ENCODE measurements around the gene KNCN.

Gene KNCN

GRCh38 chr1:46549697-46550681, 1.5 kb downstream of the KNCN start:
- DNase-seq (ENCODE audit: low read depth, low spot score), result no peak

GRCh38 chr1:46547481-46548383, 3.7 kb downstream of the KNCN start:
- POLR2A ChIA-PET, result no interaction called here
- peak; percentile 32 for TF ChIP-seq CTCF (IDR thresholded peaks at IDR 0.05; ENCODE audit: insufficient read depth, low read length, missing control alignments)
- CTCF ChIA-PET, result interaction anchor here (0.7 to 7.6 kb wide), 34 partner anchors 9 to 177 kb away, joined by 3 to 70 read pairs (median 4); a partner anchor contains a TSS
- DNase-seq (ENCODE audit: low read depth, low spot score), result no peak
- H3K4me3 ChIP-seq (ENCODE audit: low read depth, low read length), result no peak overlapping the region

More at GRCh38 chr1:46549697-46550681, 1.5 kb downstream of the KNCN start:
- TF ChIP-seq CTCF (IDR thresholded peaks at IDR 0.05; ENCODE audit: insufficient read depth, low read length, missing control alignments), result no peak
- ChIA-PET CTCF (interaction anchor here (0.7 to 7.6 kb wide), 11 partner anchors 10 to 175 kb away, joined by 3 to 70 read pairs (median 14); a partner anchor contains a TSS), POLR2A (no interaction called here)
- no peak overlapping the region for H3K4me3 ChIP-seq (ENCODE audit: low read depth, low read length)

- ChIA-PET POLR2A (no interaction called here), CTCF (interaction anchor here (0.8 to 7.6 kb wide), 15 partner anchors 7 to 178 kb away, joined by 3 to 70 read pairs (median 23); a partner anchor contains a TSS)
- no peak for DNase-seq (ENCODE audit: low read depth, low spot score)
- no peak for TF ChIP-seq CTCF (IDR thresholded peaks at IDR 0.05; ENCODE audit: insufficient read depth, low read length, missing control alignments)
- H3K4me3 ChIP-seq (ENCODE audit: low read depth, low read length), result no peak overlapping the region
Observed at GRCh38 chr1:46546210-46546609, 5.2 kb downstream of the KNCN start.

- TF ChIP-seq CTCF (IDR thresholded peaks at IDR 0.05; ENCODE audit: insufficient read depth, low read length, missing control alignments), result no peak
- ChIA-PET POLR2A (no interaction called here), CTCF (interaction anchor here (1.0 to 7.6 kb wide), 11 partner anchors 10 to 139 kb away, joined by 3 to 70 read pairs (median 13); a partner anchor contains a TSS)
- DNase-seq (ENCODE audit: low read depth, low spot score), result no peak
- no peak overlapping the region for H3K4me3 ChIP-seq (ENCODE audit: low read depth, low read length)
Observed at GRCh38 chr1:46545784-46546183, 5.7 kb downstream of the KNCN start.

- TF ChIP-seq CTCF (IDR thresholded peaks at IDR 0.05; ENCODE audit: insufficient read depth, low read length, missing control alignments), result no peak
- no peak for DNase-seq (ENCODE audit: low read depth, low spot score)
- POLR2A ChIA-PET, result no interaction called here
- no peak overlapping the region for H3K4me3 ChIP-seq (ENCODE audit: low read depth, low read length)
- CTCF ChIA-PET, result interaction anchor here (1.0 to 7.6 kb wide), 8 partner anchors 10 to 100 kb away, joined by 3 to 70 read pairs (median 6); a partner anchor contains a TSS
Observed at GRCh38 chr1:46544561-46545240, 6.7 kb downstream of the KNCN start.
